Hepatocyte (in vitro differentiated cells): Measurements from ENCODE around the gene KRAS.

Source experiments
- EZH2 ChIP-seq: fragments of 200-600 bp; sonication (generic); IDR thresholded peaks from 2 replicates; pipeline ENCODE4 v1.6.1; 2016; ENCODE audit warnings: antibody characterized with exemption, mild to moderate bottlenecking, borderline replicate concordance
- TF ChIP-seq, protein P1 (sequence below): fragments of 200-600 bp; sonication (generic); IDR thresholded peaks from 2 replicates; pipeline ENCODE4 v1.5.1; 2016; ENCODE audit warnings: antibody characterized with exemption, mild to moderate bottlenecking; ENCODE audit not compliant: poor library complexity

DNA sequence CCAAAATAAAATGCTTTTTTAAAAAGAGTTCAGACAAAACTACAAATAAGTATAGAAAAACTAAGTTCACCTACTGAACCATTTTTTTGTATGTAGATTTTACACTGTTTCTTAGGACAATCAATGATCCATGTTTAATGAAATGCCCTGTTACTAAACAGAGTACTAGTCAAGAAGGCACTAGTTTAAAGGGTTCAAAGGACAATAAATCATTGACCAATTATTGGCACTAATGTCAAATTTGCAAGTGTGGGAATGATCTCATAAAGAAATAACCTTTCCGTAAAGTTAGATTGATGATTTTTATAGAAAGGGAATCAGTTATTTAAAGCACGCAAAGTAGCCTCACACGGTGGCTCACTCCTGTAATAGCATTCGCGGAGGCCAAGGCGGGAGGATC, 59.9 kb downstream of the KRAS start:
- TF ChIP-seq EZH2 = no peak
- TF ChIP-seq, protein P1, sequence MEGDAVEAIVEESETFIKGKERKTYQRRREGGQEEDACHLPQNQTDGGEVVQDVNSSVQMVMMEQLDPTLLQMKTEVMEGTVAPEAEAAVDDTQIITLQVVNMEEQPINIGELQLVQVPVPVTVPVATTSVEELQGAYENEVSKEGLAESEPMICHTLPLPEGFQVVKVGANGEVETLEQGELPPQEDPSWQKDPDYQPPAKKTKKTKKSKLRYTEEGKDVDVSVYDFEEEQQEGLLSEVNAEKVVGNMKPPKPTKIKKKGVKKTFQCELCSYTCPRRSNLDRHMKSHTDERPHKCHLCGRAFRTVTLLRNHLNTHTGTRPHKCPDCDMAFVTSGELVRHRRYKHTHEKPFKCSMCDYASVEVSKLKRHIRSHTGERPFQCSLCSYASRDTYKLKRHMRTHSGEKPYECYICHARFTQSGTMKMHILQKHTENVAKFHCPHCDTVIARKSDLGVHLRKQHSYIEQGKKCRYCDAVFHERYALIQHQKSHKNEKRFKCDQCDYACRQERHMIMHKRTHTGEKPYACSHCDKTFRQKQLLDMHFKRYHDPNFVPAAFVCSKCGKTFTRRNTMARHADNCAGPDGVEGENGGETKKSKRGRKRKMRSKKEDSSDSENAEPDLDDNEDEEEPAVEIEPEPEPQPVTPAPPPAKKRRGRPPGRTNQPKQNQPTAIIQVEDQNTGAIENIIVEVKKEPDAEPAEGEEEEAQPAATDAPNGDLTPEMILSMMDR = no peak
